Esophagus squamous epithelium (tissue), 5 donors: ENCODE results near the gene SULT1E1. TPM values are rescaled to one million over a fixed set of nuclear protein-coding genes. Genes with fewer than 3 reads are reported as not detected.

Experiments
- DNase-seq: peaks from one replicate; lab custom pipeline; 2025; lab: John Stamatoyannopoulos, UW
- H3K27ac ChIP-seq, 4 donors: fragments of 200-600 bp; sonication (generic); one replicate each; pipeline ENCODE4 v1.5.1; 2016 to 2019; ENCODE audit warnings: mild to moderate bottlenecking in 1 of 4
- H3K27me3 ChIP-seq, 4 donors: fragments of 200-600 bp; sonication (generic); 1 replicate in 3 of 4; 2 replicates in 1 of 4; pipeline versions ENCODE4 v1.5.1 to v1.6.0; 2017 to 2021; ENCODE audit warnings: antibody characterized with exemption in 1 of 4
- H3K36me3 ChIP-seq, 3 donors: fragments of 200-600 bp; sonication (generic); one replicate each; pipeline ENCODE4 v1.5.1; 2016 to 2019
- H3K4me1 ChIP-seq, 3 donors: fragments of 200-600 bp; sonication (generic); one replicate each; pipeline ENCODE4 v1.5.1; 2017 to 2019
- H3K4me3 ChIP-seq, 4 donors: fragments of 200-600 bp; sonication (generic); 1 replicate in 3 of 4; 2 replicates in 1 of 4; pipeline ENCODE4 v1.5.1; 2016 to 2019; ENCODE audit warnings: mild to moderate bottlenecking in 2 of 4, moderate library complexity in 1 of 4
- H3K9me3 ChIP-seq, 3 donors: fragments of 200-600 bp; sonication (generic); one replicate each; pipeline ENCODE4 v1.5.1; 2016 to 2019
- POLR2A ChIP-seq, 4 donors: fragments of 450-650 bp; IDR thresholded peaks; one replicate each; pipeline ENCODE4 v1.6.1; 2017; ENCODE audit warnings: antibody characterized with exemption in 4 of 4, mild to moderate bottlenecking in 4 of 4, moderate library complexity in 3 of 4
- WGBS, 2 donors: methylation state at CpG; one replicate each; pipeline ENCODE4 v1.1.5; 2018; 5-methylcytosine and 5-hydroxymethylcytosine counted together
- intact Hi-C: fragments of 100-400 bp; cut with DNase I; formaldehyde crosslinking; loops from one replicate; pipeline ENCODE4 v1.15.0; 2022
- total RNA-seq, 4 donors: library from RNA; depleted of rRNA; stranded (reverse); fragments of >200 nt; gene quantifications; one replicate each; pipeline ENCODE4 v1.1.0, GENCODE V29; 2016
- TF ChIP-seq, protein P1 (sequence below), 6 experiments: fragments of 450-650 bp in 4 of 6; fragments of 200-600 bp in 2 of 6; sonication (generic) in 2 of 6; IDR thresholded peaks; one replicate each; pipeline ENCODE4 v1.5.1; 2016 to 2019; ENCODE audit warnings: antibody characterized with exemption in 6 of 6, mild to moderate bottlenecking in 4 of 6, moderate library complexity in 4 of 6
- donor health status: DM: yes; HTN: yes; CAD: no.

Gene SULT1E1
- total RNA-seq, 4 donors from 2014 or later, result 0.61 to 13.5 TPM; not detected in 2

DNA sequence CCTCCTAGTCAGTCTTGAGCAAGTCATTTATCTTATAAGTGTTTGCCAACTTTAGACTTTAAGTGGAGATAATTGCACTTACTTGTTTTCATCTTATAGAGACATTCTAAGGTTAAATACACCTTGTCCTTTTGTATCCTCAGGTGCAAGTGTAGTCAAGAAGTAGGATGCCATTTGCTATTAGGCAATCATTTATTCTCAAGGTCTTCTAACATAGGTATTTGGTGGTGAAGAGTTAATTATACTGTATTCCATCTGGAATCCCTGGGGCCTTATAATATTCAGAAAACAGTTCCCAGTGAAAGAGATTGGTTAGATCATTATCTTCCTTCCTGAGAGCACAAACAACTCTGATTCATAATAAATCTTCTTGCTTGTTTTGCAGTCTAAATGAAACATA lies 23.7 kb downstream of the SULT1E1 start:
- intact Hi-C loops, result no loop called here
- DNase-seq, result no peak
- Histone ChIP-seq H3K27me3 (no peaks in the 10 kb centered on the region), H3K27ac (no peak overlapping the region), H3K4me1 (peaks cover 0 to 30% (median 7%) of the 10 kb centered on the region in 3 donors), H3K9me3 (no peaks in the 10 kb centered on the region), H3K4me3 (no peak overlapping the region), H3K36me3 (no peaks in the 10 kb centered on the region)
- TF ChIP-seq, protein P1, sequence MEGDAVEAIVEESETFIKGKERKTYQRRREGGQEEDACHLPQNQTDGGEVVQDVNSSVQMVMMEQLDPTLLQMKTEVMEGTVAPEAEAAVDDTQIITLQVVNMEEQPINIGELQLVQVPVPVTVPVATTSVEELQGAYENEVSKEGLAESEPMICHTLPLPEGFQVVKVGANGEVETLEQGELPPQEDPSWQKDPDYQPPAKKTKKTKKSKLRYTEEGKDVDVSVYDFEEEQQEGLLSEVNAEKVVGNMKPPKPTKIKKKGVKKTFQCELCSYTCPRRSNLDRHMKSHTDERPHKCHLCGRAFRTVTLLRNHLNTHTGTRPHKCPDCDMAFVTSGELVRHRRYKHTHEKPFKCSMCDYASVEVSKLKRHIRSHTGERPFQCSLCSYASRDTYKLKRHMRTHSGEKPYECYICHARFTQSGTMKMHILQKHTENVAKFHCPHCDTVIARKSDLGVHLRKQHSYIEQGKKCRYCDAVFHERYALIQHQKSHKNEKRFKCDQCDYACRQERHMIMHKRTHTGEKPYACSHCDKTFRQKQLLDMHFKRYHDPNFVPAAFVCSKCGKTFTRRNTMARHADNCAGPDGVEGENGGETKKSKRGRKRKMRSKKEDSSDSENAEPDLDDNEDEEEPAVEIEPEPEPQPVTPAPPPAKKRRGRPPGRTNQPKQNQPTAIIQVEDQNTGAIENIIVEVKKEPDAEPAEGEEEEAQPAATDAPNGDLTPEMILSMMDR (IDR thresholded peaks at IDR 0.05), result no peak
- no peak for TF ChIP-seq POLR2A (IDR thresholded peaks at IDR 0.05)

DNA sequence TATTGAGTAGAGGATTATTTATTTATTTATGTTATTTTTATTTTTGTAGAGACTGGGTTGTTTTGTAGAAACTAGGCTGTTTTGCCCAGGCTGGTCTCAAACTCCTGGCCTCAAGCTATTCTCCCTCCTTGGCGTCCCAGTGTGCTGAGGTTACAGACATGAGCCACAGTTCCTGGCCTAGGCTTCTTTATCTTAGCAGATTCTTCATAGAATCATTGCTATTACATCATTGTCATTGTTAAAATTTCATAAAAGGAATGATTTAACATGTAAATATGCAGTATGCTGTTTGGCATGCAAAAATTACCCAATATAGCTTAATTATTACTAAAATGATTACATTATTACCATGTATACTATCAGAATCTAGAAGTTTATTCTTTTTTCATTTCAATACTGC lies 24.2 kb downstream of the SULT1E1 start:
- Histone ChIP-seq H3K27ac (no peak overlapping the region), H3K27me3 (no peaks in the 10 kb centered on the region), H3K9me3 (no peaks in the 10 kb centered on the region), H3K4me3 (no peak overlapping the region), H3K36me3 (no peaks in the 10 kb centered on the region), H3K4me1 (peaks cover 0 to 36% (median 12%) of the 10 kb centered on the region in 3 donors)
- no peak for TF ChIP-seq POLR2A (IDR thresholded peaks at IDR 0.05)
- TF ChIP-seq, protein P1 (IDR thresholded peaks at IDR 0.05), result no peak
- no peak for DNase-seq
- intact Hi-C loops, result no loop called here
- 65 to 69% methylated on average over 1 of the region's 1 CpG for WGBS, 2 donors

DNA sequence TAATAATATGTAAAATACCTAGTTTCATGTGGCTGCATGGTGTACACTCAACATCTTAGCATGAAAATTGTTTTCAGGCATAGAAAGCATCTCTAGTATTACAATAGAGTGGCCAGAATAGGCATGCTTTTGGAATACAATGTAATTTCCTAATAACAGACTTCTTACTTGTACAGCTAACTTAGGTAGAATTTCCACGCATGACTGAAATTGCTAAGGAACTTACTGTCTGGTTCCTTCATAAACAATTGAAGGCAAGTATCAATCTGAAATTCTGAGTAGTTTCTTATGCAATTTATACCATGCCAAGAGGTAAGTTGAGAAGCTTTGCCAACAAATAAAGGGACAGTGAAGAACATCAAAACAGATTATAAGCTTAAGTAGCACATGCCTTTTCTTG lies 26.7 kb downstream of the SULT1E1 start:
- Histone ChIP-seq H3K4me1 (peaks cover 0 to 47% (median 12%) of the 10 kb centered on the region in 3 donors), H3K4me3 (no peak overlapping the region), H3K9me3 (no peaks in the 10 kb centered on the region), H3K27ac (no peak overlapping the region), H3K27me3 (no peaks in the 10 kb centered on the region), H3K36me3 (no peaks in the 10 kb centered on the region)
- no peak for DNase-seq
- intact Hi-C loops, result no loop called here
- TF ChIP-seq, protein P1 (IDR thresholded peaks at IDR 0.05), result no peak
- no peak for TF ChIP-seq POLR2A (IDR thresholded peaks at IDR 0.05)
- 41 to 47% methylated on average over 1 of the region's 1 CpG for WGBS, 2 donors

DNA sequence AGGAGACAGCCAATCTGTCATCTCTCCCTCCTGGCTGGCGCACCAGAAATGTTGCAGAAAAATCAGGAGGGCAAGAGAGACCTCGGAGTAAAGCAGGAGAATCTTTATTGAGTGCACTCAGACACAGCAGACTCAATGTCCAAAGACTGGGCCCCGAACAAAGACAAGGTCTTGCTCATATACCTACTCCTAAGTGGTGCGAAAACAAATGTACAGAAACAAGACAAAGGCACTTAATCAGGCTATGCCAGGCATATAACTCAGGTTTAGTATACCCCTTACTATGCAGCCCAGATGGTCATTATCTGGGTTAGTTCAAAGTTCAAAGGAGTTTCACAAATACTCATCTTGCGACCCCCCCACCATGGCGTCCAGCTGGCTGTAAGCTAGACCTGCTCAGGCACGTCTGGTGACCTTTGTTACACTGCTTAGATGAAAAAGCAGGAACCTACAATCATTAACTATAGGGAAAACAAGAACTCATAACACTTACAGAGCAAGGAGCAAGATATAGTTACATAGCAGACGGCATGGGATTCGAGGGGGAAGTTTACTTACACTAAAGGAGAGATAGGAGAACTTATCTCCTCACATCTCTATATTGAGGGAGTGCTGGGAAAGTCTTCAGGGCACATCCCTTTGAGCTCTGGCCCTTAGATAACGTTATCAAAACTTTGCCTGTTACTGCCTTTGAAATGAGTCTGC lies 27.5 kb downstream of the SULT1E1 start:
- intact Hi-C loops, result no loop called here

More for the DNA sequence above, 27.5 kb downstream of the SULT1E1 start:
- peaks cover 0 to 47% (median 12%) of the 10 kb centered on the region in 3 donors for H3K4me1 ChIP-seq
- TF ChIP-seq, protein P1 (IDR thresholded peaks at IDR 0.05), result no peak
- no peak for TF ChIP-seq POLR2A (IDR thresholded peaks at IDR 0.05)
- H3K9me3 ChIP-seq, result no peaks in the 10 kb centered on the region
- DNase-seq, result no peak
- 68 to 73% methylated on average over 9 to 10 of the region's 10 CpGs for whole genome bisulfite sequencing, 2 donors
- no peak overlapping the region for H3K4me3 ChIP-seq
- no peaks in the 10 kb centered on the region for H3K27me3 ChIP-seq
- no peak overlapping the region for H3K27ac ChIP-seq
- H3K36me3 ChIP-seq, result no peaks in the 10 kb centered on the region
